HepG2 (cell line): ENCODE results near the gene FLYWCH1. TPM values are rescaled to one million over a fixed set of nuclear protein-coding genes. Genes with fewer than 3 reads are reported as not detected.

Source experiments
- ADNP ChIP-seq: sonication (generic); formaldehyde crosslinking; IDR thresholded peaks from 2 replicates; pipeline ENCODE4 v1.4.0; 2020; ENCODE audit warnings: missing genetic modification reagents
- EZH2 ChIP-seq: conservative IDR thresholded peaks from 2 replicates; pipeline ENCODE4 v1.6.1; 2012; ENCODE audit warnings: mild to moderate bottlenecking, low read depth, low read length, moderate library complexity
- NPAS2 ChIP-seq: sonication (generic); formaldehyde crosslinking; IDR thresholded peaks from 2 replicates; pipeline ENCODE4 v1.8.0; 2022; ENCODE audit warnings: mild to moderate bottlenecking, missing genetic modification reagents, borderline replicate concordance
- ZNF17 ChIP-seq: sonication (generic); formaldehyde crosslinking; IDR thresholded peaks from 2 replicates; pipeline ENCODE4 v1.5.0; 2020; ENCODE audit warnings: mild to moderate bottlenecking, missing genetic modification reagents
- ZNF232 ChIP-seq: sonication (generic); formaldehyde crosslinking; IDR thresholded peaks from 2 replicates; pipeline ENCODE4 v1.4.0; 2020; ENCODE audit warnings: missing genetic modification reagents, borderline replicate concordance
- ZNF34 ChIP-seq: sonication (generic); formaldehyde crosslinking; IDR thresholded peaks from 2 replicates; pipeline ENCODE4 v1.4.0; 2020; ENCODE audit warnings: mild to moderate bottlenecking, missing genetic modification reagents, borderline replicate concordance
- ZNF883 ChIP-seq: sonication (generic); formaldehyde crosslinking; IDR thresholded peaks from 2 replicates; pipeline ENCODE4 v1.5.1; 2020; ENCODE audit warnings: mild to moderate bottlenecking, missing genetic modification reagents; ENCODE audit errors: not compliant biosample characterization
- polyA plus RNA-seq, 8 experiments: library from polyadenylated mRNA; depleted of rRNA in 3 of 8; stranded (reverse) in 7 of 8; unstranded in 1 of 8; fragments of >200 nt; fragmentation: Illumina TruSeq in 4 of 8; extraction: Trizol in 4 of 8; gene quantifications; 2 replicates each; pipeline versions ENCODE4 v1.2.1 to v1.2.3, GENCODE V29; 2011 to 2016; ENCODE audit warnings: low read depth in 4 of 8, missing spikeins in 1 of 8, mixed read lengths in 1 of 8; ENCODE audit not compliant: insufficient read depth in 1 of 8
- total RNA-seq, 5 experiments: library from RNA; depleted of rRNA; stranded (reverse); fragments of >200 nt; fragmentation: Illumina TruSeq; extraction: Trizol; gene quantifications; 2 replicates each; pipeline ENCODE4 v1.2.3, GENCODE V29; 2016; ENCODE audit warnings: low read depth in 1 of 5
- TF ChIP-seq, protein P1 (sequence below): IDR thresholded peaks from 2 replicates; pipeline ENCODE4 v1.6.1; 2016
- TF ChIP-seq, protein P2 (sequence below): sonication (generic); formaldehyde crosslinking; IDR thresholded peaks from 2 replicates; pipeline ENCODE4 v1.5.1; 2020; ENCODE audit warnings: mild to moderate bottlenecking, missing genetic modification reagents, borderline replicate concordance
- TF ChIP-seq, protein P3 (sequence below): IDR thresholded peaks from 2 replicates; pipeline ENCODE4 v1.6.1; 2018; ENCODE audit warnings: missing genetic modification reagents
- TF ChIP-seq, protein P4 (sequence below): sonication (generic); formaldehyde crosslinking; IDR thresholded peaks from 2 replicates; pipeline ENCODE4 v1.8.1; 2023; ENCODE audit warnings: mild to moderate bottlenecking, inconsistent platforms, moderate library complexity, missing genetic modification reagents, borderline replicate concordance
- TF ChIP-seq, protein P5 (sequence below): sonication (generic); formaldehyde crosslinking; IDR thresholded peaks from 2 replicates; pipeline ENCODE4 v1.5.0; 2020; ENCODE audit warnings: missing genetic modification reagents
- TF ChIP-seq, protein P6 (sequence below): sonication (generic); formaldehyde crosslinking; IDR thresholded peaks from 2 replicates; pipeline ENCODE4; 2020; ENCODE audit warnings: missing genetic modification reagents, mild to moderate bottlenecking, borderline replicate concordance

Gene FLYWCH1
- total and polyA plus RNA-seq, 2 of the 13 experiments (the other 11 are each of a cell fraction or from before 2014, with no cell fraction given) = 7.3 to 12.4 TPM

DNA sequence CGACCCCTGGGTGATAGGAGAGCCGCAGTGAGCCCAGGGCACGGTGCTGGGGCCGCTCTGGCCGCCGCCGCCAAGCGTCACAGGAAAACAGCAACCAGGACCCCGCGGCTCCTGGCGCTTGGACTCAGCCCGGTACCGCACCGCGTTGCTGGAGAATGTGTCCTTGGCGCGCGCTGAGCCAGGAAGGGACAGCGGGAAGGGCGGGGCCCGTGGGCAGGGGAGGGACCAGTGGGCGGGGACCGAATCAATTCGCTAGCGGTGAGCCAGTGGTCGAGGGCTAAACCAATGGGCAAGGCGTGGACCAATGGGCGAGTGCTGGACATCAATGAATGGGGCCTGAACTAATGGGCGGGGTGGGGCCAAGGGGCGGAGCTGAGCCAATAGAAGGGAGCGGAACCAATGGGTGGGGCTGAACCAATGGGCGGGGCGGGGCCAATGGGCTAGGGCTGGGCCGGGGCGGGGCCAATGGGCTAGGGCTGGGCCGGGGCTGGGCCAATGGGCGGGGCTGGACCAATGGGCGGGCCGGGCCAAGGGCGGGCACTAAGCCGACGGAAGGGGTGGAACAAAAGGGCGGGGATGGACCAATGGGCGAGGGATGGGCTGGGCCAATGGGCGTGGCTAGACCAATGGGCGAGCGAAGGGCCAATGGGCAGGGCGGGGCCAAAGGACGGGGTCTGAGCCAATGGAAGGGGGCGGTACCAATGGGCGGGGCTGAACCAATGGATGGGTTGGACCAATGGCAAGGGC lies 6.3 kb upstream of the FLYWCH1 start (continued):
- TF ChIP-seq, protein P1, sequence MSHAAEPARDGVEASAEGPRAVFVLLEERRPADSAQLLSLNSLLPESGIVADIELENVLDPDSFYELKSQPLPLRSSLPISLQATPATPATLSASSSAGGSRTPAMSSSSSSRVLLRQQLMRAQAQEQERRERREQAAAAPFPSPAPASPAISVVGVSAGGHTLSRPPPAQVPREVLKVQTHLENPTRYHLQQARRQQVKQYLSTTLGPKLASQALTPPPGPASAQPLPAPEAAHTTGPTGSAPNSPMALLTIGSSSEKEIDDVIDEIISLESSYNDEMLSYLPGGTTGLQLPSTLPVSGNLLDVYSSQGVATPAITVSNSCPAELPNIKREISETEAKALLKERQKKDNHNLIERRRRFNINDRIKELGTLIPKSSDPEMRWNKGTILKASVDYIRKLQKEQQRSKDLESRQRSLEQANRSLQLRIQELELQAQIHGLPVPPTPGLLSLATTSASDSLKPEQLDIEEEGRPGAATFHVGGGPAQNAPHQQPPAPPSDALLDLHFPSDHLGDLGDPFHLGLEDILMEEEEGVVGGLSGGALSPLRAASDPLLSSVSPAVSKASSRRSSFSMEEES = peak; percentile 55; the same call in 1 of the 2 replicates
- TF ChIP-seq, protein P2, sequence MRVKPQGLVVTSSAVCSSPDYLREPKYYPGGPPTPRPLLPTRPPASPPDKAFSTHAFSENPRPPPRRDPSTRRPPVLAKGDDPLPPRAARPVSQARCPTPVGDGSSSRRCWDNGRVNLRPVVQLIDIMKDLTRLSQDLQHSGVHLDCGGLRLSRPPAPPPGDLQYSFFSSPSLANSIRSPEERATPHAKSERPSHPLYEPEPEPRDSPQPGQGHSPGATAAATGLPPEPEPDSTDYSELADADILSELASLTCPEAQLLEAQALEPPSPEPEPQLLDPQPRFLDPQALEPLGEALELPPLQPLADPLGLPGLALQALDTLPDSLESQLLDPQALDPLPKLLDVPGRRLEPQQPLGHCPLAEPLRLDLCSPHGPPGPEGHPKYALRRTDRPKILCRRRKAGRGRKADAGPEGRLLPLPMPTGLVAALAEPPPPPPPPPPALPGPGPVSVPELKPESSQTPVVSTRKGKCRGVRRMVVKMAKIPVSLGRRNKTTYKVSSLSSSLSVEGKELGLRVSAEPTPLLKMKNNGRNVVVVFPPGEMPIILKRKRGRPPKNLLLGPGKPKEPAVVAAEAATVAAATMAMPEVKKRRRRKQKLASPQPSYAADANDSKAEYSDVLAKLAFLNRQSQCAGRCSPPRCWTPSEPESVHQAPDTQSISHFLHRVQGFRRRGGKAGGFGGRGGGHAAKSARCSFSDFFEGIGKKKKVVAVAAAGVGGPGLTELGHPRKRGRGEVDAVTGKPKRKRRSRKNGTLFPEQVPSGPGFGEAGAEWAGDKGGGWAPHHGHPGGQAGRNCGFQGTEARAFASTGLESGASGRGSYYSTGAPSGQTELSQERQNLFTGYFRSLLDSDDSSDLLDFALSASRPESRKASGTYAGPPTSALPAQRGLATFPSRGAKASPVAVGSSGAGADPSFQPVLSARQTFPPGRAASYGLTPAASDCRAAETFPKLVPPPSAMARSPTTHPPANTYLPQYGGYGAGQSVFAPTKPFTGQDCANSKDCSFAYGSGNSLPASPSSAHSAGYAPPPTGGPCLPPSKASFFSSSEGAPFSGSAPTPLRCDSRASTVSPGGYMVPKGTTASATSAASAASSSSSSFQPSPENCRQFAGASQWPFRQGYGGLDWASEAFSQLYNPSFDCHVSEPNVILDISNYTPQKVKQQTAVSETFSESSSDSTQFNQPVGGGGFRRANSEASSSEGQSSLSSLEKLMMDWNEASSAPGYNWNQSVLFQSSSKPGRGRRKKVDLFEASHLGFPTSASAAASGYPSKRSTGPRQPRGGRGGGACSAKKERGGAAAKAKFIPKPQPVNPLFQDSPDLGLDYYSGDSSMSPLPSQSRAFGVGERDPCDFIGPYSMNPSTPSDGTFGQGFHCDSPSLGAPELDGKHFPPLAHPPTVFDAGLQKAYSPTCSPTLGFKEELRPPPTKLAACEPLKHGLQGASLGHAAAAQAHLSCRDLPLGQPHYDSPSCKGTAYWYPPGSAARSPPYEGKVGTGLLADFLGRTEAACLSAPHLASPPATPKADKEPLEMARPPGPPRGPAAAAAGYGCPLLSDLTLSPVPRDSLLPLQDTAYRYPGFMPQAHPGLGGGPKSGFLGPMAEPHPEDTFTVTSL (CRISPR knock-in tag) = 0 out of 2 replicates have a peak, but pooled peaks have one; percentile 24
- TF ChIP-seq EZH2 (no peak), ZNF17 (CRISPR knock-in tag) (no peak), ZNF34 (no peak), NPAS2 (CRISPR knock-in tag) (no peak), ADNP (no peak), ZNF232 (CRISPR knock-in tag) (peak; percentile 83; the same call in 1 of the 2 replicates), ZNF883 (CRISPR knock-in tag) (peak; percentile 45)
- TF ChIP-seq, protein P3, sequence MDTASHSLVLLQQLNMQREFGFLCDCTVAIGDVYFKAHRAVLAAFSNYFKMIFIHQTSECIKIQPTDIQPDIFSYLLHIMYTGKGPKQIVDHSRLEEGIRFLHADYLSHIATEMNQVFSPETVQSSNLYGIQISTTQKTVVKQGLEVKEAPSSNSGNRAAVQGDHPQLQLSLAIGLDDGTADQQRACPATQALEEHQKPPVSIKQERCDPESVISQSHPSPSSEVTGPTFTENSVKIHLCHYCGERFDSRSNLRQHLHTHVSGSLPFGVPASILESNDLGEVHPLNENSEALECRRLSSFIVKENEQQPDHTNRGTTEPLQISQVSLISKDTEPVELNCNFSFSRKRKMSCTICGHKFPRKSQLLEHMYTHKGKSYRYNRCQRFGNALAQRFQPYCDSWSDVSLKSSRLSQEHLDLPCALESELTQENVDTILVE (CRISPR knock-in tag) = 0 out of 2 replicates have a peak, but pooled peaks have one; percentile 28
- TF ChIP-seq, protein P4, sequence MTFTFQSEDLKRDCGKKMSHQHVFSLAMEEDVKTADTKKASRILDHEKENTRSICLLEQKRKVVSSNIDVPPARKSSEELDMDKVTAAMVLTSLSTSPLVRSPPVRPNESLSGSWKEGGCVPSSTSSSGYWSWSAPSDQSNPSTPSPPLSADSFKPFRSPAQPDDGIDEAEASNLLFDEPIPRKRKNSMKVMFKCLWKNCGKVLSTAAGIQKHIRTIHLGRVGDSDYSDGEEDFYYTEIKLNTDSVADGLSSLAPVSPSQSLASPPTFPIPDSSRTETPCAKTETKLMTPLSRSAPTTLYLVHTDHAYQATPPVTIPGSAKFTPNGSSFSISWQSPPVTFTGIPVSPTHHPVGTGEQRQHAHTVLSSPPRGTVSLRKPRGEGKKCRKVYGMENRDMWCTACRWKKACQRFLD (CRISPR knock-in tag) = no peak
- TF ChIP-seq, protein P5, sequence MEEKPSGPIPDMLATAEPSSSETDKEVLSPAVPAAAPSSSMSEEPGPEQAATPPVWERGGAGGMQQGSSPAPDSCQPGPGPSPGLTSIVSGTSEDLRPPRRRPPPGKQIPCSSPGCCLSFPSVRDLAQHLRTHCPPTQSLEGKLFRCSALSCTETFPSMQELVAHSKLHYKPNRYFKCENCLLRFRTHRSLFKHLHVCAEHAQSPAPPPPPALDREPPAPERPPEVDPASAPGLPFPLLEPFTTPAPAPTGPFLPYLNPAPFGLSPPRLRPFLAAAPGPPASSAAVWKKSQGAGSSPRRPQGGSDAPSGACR (CRISPR knock-in tag) = peak; percentile 91
- TF ChIP-seq, protein P6, sequence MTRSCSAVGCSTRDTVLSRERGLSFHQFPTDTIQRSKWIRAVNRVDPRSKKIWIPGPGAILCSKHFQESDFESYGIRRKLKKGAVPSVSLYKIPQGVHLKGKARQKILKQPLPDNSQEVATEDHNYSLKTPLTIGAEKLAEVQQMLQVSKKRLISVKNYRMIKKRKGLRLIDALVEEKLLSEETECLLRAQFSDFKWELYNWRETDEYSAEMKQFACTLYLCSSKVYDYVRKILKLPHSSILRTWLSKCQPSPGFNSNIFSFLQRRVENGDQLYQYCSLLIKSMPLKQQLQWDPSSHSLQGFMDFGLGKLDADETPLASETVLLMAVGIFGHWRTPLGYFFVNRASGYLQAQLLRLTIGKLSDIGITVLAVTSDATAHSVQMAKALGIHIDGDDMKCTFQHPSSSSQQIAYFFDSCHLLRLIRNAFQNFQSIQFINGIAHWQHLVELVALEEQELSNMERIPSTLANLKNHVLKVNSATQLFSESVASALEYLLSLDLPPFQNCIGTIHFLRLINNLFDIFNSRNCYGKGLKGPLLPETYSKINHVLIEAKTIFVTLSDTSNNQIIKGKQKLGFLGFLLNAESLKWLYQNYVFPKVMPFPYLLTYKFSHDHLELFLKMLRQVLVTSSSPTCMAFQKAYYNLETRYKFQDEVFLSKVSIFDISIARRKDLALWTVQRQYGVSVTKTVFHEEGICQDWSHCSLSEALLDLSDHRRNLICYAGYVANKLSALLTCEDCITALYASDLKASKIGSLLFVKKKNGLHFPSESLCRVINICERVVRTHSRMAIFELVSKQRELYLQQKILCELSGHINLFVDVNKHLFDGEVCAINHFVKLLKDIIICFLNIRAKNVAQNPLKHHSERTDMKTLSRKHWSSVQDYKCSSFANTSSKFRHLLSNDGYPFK (CRISPR knock-in tag) = no peak
